ENCODE measurements around the gene SLC25A33.

DNA sequence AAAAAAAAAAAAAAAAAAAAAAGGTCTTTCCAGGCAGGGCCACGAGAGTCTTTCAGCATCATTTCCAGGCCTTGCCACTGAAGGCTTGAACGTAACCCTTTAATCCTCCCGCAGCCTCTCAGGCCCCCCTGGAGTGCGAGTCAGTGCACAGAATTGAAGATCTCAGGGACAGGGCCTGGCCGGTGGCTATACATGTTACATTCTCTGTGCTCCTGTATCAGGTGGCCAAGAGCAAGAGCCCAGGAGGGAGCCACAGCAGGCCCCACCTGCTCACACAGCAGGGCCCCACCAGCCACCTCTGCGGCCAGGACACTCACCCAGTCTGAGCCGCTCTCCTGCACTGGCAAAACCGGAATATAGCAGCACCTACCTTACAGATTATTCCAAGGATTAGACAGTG, 34.1 kb upstream of the SLC25A33 start:
- TF ChIP-seq, protein P1, sequence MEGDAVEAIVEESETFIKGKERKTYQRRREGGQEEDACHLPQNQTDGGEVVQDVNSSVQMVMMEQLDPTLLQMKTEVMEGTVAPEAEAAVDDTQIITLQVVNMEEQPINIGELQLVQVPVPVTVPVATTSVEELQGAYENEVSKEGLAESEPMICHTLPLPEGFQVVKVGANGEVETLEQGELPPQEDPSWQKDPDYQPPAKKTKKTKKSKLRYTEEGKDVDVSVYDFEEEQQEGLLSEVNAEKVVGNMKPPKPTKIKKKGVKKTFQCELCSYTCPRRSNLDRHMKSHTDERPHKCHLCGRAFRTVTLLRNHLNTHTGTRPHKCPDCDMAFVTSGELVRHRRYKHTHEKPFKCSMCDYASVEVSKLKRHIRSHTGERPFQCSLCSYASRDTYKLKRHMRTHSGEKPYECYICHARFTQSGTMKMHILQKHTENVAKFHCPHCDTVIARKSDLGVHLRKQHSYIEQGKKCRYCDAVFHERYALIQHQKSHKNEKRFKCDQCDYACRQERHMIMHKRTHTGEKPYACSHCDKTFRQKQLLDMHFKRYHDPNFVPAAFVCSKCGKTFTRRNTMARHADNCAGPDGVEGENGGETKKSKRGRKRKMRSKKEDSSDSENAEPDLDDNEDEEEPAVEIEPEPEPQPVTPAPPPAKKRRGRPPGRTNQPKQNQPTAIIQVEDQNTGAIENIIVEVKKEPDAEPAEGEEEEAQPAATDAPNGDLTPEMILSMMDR (IDR thresholded peaks at IDR 0.05): no peak
- no peak for TF ChIP-seq EZH2 (IDR thresholded peaks at IDR 0.05; ENCODE audit: borderline replicate concordance, insufficient read depth, low read depth, low read length, poor library complexity, severe bottlenecking)

Data from B cell (primary cell).